PC-3 (cell line): ENCODE data around the gene MN1. TPM values are rescaled to one million over a fixed set of nuclear protein-coding genes. Genes with fewer than 3 reads are reported as not detected.

Experiments
- ATAC-seq: fragments of 200-7000 bp; cut with Tn5 transposase; 2 replicates; pipeline ENCODE4 v1.9.1; 2020; ENCODE audit warnings: mild to moderate bottlenecking, moderate library complexity
- BruUV-seq: library from RNA; stranded (reverse); fragments of 400-500 nt; replicated peaks from 2 replicates; lab custom pipeline; 2021; lab: Mats Ljungman, UMichigan
- CTCF ChIA-PET: fragments of 300-600 bp; sonication (Branson Sonifier 250); formaldehyde crosslinking; loops from one replicate; lab custom pipeline; 2022; ENCODE audit warnings: antibody characterized with exemption; lab: Charles Lee
- POLR2A ChIA-PET: fragments of 300-600 bp; sonication (Branson Sonifier 250); formaldehyde crosslinking; loops from one replicate; lab custom pipeline; 2022; ENCODE audit warnings: antibody characterized with exemption; ENCODE audit not compliant: unreplicated experiment; lab: Charles Lee
- DNase-seq: peaks from one replicate; pipeline ENCODE4 v3.0.0-alpha.2; 2015
- H2AFZ ChIP-seq: fragments of 300-600 bp; sonication (generic); 2 replicates; pipeline ENCODE4 v1.6.0; 2016; ENCODE audit warnings: antibody characterized with exemption, low read length
- H3F3A ChIP-seq: fragments of 300-600 bp; sonication (generic); one replicate; pipeline ENCODE4 v1.6.0; 2017; ENCODE audit warnings: antibody characterized with exemption, low read length, control low read depth, mild to moderate bottlenecking; ENCODE audit not compliant: unreplicated experiment
- H3K27ac ChIP-seq: fragments of 300-600 bp; sonication (generic); 2 replicates; pipeline ENCODE4 v1.5.1; 2016; ENCODE audit warnings: mild to moderate bottlenecking, low read length
- H3K27me3 ChIP-seq: fragments of 300-600 bp; sonication (generic); 2 replicates; pipeline ENCODE4 v1.6.1; 2016; ENCODE audit warnings: low read length, mixed read lengths
- H3K36me3 ChIP-seq: fragments of 300-600 bp; sonication (generic); 2 replicates; pipeline ENCODE4 v1.6.1; 2016; ENCODE audit warnings: low read depth, mixed run types, low read length, mixed read lengths
- H3K4me1 ChIP-seq: fragments of 300-600 bp; sonication (generic); 2 replicates; pipeline ENCODE4 v1.5.1; 2016; ENCODE audit warnings: low read length; ENCODE audit not compliant: insufficient read depth
- H3K4me2 ChIP-seq: fragments of 300-600 bp; sonication (generic); 2 replicates; pipeline ENCODE4 v1.6.0; 2016; ENCODE audit warnings: low read length
- H3K4me3 ChIP-seq: fragments of 300-600 bp; sonication (generic); 2 replicates; pipeline ENCODE4 v1.5.1; 2016; ENCODE audit warnings: mild to moderate bottlenecking, low read length, mixed read lengths
- H3K79me2 ChIP-seq: fragments of 300-600 bp; sonication (generic); 2 replicates; pipeline ENCODE4 v1.6.1; 2017; ENCODE audit warnings: low read length, mixed read lengths
- H3K9ac ChIP-seq: fragments of 300-600 bp; sonication (generic); 2 replicates; pipeline ENCODE4 v1.6.0; 2016; ENCODE audit warnings: mild to moderate bottlenecking, low read length
- H3K9me2 ChIP-seq: fragments of 300-600 bp; sonication (generic); replicated peaks from 2 replicates; pipeline ENCODE4 v1.6.1; 2016; ENCODE audit warnings: mixed run types, low read length, mixed read lengths
- H3K9me3 ChIP-seq: fragments of 300-600 bp; sonication (generic); 2 replicates; pipeline ENCODE4 v1.6.1; 2016; ENCODE audit warnings: low read length, mixed read lengths
- H4K20me1 ChIP-seq: fragments of 300-600 bp; sonication (generic); 2 replicates; pipeline ENCODE4 v1.6.1; 2016; ENCODE audit warnings: low read length, mixed read lengths
- EZH2 ChIP-seq: fragments of 300-600 bp; sonication (generic); IDR thresholded peaks from one replicate; pipeline ENCODE4 v1.6.1; 2017; ENCODE audit warnings: antibody characterized with exemption, mild to moderate bottlenecking, low read length; ENCODE audit not compliant: unreplicated experiment
- EZH2phosphoT487 ChIP-seq: fragments of 300-600 bp; sonication (generic); IDR thresholded peaks from 2 replicates; pipeline ENCODE4 v1.6.1; 2018; ENCODE audit warnings: mild to moderate bottlenecking, antibody characterized with exemption, low read length, borderline replicate concordance
- intact Hi-C: fragments of 100-400 bp; cut with micrococcal nuclease; formaldehyde crosslinking; loops from 2 replicates; pipeline ENCODE4 v1.9.0; 2023
- total RNA-seq: library from RNA; depleted of rRNA; stranded (reverse); fragments of >200 nt; gene quantifications from 2 replicates; pipeline ENCODE4 v1.2.3, GENCODE V29; 2014
- TF ChIP-seq, protein P1 (sequence below): fragments of 300-600 bp; sonication (generic); conservative IDR thresholded peaks from 2 replicates; pipeline ENCODE4 v1.5.1; 2017; ENCODE audit warnings: antibody characterized with exemption, low read depth, mild to moderate bottlenecking, low read length

MN1 gene
- total RNA-seq, 1 experiment from 2014 or later: 2.7 TPM

GRCh38 chr22:27823221-27823620, 21.7 kb upstream of the MN1 start:
- DNase-seq (no peak), ATAC-seq (no peak)
- BruUV-seq: no TSS peak
- POLR2A ChIA-PET: no interaction called here
- Histone ChIP-seq H3K9ac (no peak overlapping the region), H3K4me2 (no peak overlapping the region), H3K4me3 (no peak overlapping the region), H3K9me3 (no peaks in the 10 kb centered on the region), H3F3A (no peaks in the 10 kb centered on the region), H3K36me3 (no peaks in the 10 kb centered on the region), H2AFZ (no peak overlapping the region), H3K27ac (no peak overlapping the region), H3K27me3 (no peaks in the 10 kb centered on the region), H4K20me1 (no peaks in the 10 kb centered on the region), H3K9me2 (no peaks in the 10 kb centered on the region), H3K79me2 (no peaks in the 10 kb centered on the region), H3K4me1 (no peaks in the 10 kb centered on the region)
- intact Hi-C loops: no loop called here
- no peak for TF ChIP-seq EZH2phosphoT487
- no peak for TF ChIP-seq EZH2
- TF ChIP-seq, protein P1, sequence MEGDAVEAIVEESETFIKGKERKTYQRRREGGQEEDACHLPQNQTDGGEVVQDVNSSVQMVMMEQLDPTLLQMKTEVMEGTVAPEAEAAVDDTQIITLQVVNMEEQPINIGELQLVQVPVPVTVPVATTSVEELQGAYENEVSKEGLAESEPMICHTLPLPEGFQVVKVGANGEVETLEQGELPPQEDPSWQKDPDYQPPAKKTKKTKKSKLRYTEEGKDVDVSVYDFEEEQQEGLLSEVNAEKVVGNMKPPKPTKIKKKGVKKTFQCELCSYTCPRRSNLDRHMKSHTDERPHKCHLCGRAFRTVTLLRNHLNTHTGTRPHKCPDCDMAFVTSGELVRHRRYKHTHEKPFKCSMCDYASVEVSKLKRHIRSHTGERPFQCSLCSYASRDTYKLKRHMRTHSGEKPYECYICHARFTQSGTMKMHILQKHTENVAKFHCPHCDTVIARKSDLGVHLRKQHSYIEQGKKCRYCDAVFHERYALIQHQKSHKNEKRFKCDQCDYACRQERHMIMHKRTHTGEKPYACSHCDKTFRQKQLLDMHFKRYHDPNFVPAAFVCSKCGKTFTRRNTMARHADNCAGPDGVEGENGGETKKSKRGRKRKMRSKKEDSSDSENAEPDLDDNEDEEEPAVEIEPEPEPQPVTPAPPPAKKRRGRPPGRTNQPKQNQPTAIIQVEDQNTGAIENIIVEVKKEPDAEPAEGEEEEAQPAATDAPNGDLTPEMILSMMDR: no peak
- CTCF ChIA-PET: no interaction called here

DNA sequence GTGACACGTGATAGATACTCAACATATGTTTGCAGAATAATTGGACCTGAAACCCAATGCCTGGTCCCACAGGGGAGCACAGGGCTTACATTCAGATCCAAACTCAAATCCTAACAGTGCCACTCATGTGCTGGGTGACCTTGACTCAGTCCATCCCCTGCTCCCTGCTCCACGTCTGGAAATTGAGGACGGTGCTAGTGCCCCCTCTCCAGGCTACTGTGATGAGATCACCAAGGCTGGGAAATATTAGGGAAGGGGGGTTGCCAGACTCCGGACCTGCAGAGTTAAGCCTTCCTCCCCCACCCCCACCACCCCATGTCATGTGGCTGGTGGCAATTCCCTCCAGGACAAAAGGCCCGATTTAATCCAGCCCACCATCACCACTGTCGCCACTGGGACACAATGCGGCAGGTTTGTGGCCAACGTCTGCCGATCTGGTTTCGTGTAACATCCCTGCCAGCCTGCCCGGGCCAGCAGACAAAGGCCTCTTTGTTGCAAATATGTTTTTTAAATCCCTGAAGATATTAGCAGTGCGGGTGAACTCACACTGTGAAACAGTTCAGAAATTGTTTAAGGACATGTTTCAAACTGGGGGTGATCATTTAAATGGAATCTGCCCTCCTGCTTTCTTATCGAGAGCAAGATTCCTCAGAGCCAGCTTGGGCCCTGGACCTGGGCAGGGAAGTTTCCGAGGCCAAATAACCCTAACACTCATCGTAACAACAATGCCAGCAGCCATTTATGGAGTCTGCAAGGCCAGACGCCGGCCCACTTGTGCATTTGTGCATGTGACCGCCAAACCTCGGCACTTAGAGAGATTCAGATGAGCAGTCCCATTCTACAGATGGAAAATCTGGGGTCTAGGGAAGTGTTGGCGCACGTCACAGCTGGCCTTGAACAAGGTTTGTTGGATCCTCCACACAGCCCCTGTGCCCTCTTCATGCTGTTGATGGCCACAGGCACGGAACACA, 19.6 kb upstream of the MN1 start:
- no peaks in the 10 kb centered on the region for H4K20me1 ChIP-seq
- ATAC-seq (no peak), DNase-seq (no peak)
- no peak overlapping the region for H3K9ac ChIP-seq
- H3K9me3 ChIP-seq: no peaks in the 10 kb centered on the region
- TF ChIP-seq, protein P1: no peak
- TF ChIP-seq EZH2: no peak
- no peak for TF ChIP-seq EZH2phosphoT487
- no peaks in the 10 kb centered on the region for H3F3A ChIP-seq
- CTCF ChIA-PET: no interaction called here
- H2AFZ ChIP-seq: no peak overlapping the region
- BruUV-seq: no TSS peak
- intact Hi-C loops: no loop called here
- H3K4me1 ChIP-seq: no peaks in the 10 kb centered on the region
- H3K4me3 ChIP-seq: no peak overlapping the region
- POLR2A ChIA-PET: no interaction called here
- H3K27me3 ChIP-seq: no peaks in the 10 kb centered on the region
- no peak overlapping the region for H3K27ac ChIP-seq
- no peaks in the 10 kb centered on the region for H3K9me2 ChIP-seq
- no peak overlapping the region for H3K4me2 ChIP-seq
- no peaks in the 10 kb centered on the region for H3K79me2 ChIP-seq
- no peaks in the 10 kb centered on the region for H3K36me3 ChIP-seq

- intact Hi-C loops: no loop called here
- Histone ChIP-seq H3K4me2 (no peak overlapping the region), H3K9me2 (no peaks in the 10 kb centered on the region), H2AFZ (no peak overlapping the region), H3K9me3 (no peaks in the 10 kb centered on the region), H3K27me3 (no peaks in the 10 kb centered on the region), H3K4me3 (no peak overlapping the region), H3K79me2 (no peaks in the 10 kb centered on the region), H3K4me1 (no peaks in the 10 kb centered on the region), H3F3A (no peaks in the 10 kb centered on the region), H3K36me3 (no peaks in the 10 kb centered on the region), H3K27ac (no peak overlapping the region), H4K20me1 (no peaks in the 10 kb centered on the region), H3K9ac (no peak overlapping the region)
- BruUV-seq: no TSS peak
- ChIA-PET CTCF (no interaction called here), POLR2A (no interaction called here)
- ATAC-seq: no peak
- no peak for DNase-seq
- TF ChIP-seq EZH2: no peak
- no peak for TF ChIP-seq EZH2phosphoT487
- TF ChIP-seq, protein P1: no peak
Measured at GRCh38 chr22:27816552-27816951, 15.0 kb upstream of the MN1 start.
